A673 (cell line): ENCODE results near the gene N4BP2. TPM values are rescaled to one million over a fixed set of nuclear protein-coding genes. Genes with fewer than 3 reads are reported as not detected.

ENCODE experiments used
- total RNA-seq: library from RNA; stranded (reverse); gene quantifications from 2 replicates; pipeline ENCODE4 v1.2.3, GENCODE V29; 2021

N4BP2 gene
- total RNA-seq, 1 experiment from 2014 or later = 21.3 TPM

Other genes with a start within 250 kb of the N4BP2 start
- 104 and 106 TPM in 2 replicates for gene PDS5A, start 78.9 kb upstream of the N4BP2 start, total RNA-seq
- gene RHOH, start 140.2 kb downstream of the N4BP2 start, total RNA-seq = 66.8 and 74.2 TPM in 2 replicates